Glutamatergic neuron (in vitro differentiated cells): ENCODE measurements around the gene GPR132. TPM values are rescaled to one million over a fixed set of nuclear protein-coding genes. Genes with fewer than 3 reads are reported as not detected.

Experiments
- DNase-seq: peaks from one replicate; pipeline ENCODE4 v3.0.0; 2022
- H3K27ac Mint-ChIP-seq: one replicate; pipeline ENCODE4 v1.8.0; 2020; ENCODE audit warnings: mild to moderate bottlenecking, mixed read lengths, inconsistent platforms; ENCODE audit not compliant: unreplicated experiment
- H3K27me3 Mint-ChIP-seq: one replicate; pipeline ENCODE4 v1.8.0; 2020; ENCODE audit warnings: mild to moderate bottlenecking, moderate library complexity, mixed read lengths, inconsistent platforms; ENCODE audit not compliant: unreplicated experiment
- H3K36me3 Mint-ChIP-seq: one replicate; pipeline ENCODE4 v1.8.0; 2020; ENCODE audit warnings: mild to moderate bottlenecking, mixed read lengths, inconsistent platforms; ENCODE audit not compliant: unreplicated experiment
- H3K4me1 Mint-ChIP-seq: one replicate; pipeline ENCODE4 v1.8.0; 2020; ENCODE audit warnings: mild to moderate bottlenecking, low read depth, mixed read lengths, inconsistent platforms; ENCODE audit not compliant: unreplicated experiment
- H3K4me3 Mint-ChIP-seq: one replicate; pipeline ENCODE4 v1.8.0; 2020; ENCODE audit warnings: mild to moderate bottlenecking, mixed read lengths, inconsistent platforms; ENCODE audit not compliant: unreplicated experiment
- H3K9me3 Mint-ChIP-seq: one replicate; pipeline ENCODE4 v1.8.0; 2020; ENCODE audit warnings: mild to moderate bottlenecking, moderate library complexity, mixed read lengths, inconsistent platforms; ENCODE audit not compliant: unreplicated experiment
- total RNA-seq: library from RNA; stranded (reverse); fragmentation: NEBNext Ultra II Directional; extraction: Animal tissue kit (Norgen Biotek cat#: 25700); gene quantifications from one replicate; pipeline ENCODE4 v1.2.1, GENCODE V29; 2021; ENCODE audit not compliant: unreplicated experiment
- TF ChIP-seq, protein P1 (sequence below): fragments of 200-600 bp; sonication (generic); IDR thresholded peaks from one replicate; pipeline ENCODE4 v1.5.0; 2021; ENCODE audit not compliant: partially characterized antibody, unreplicated experiment

Gene GPR132
- total RNA-seq, 1 donor from 2014 or later, result not detected

DNA sequence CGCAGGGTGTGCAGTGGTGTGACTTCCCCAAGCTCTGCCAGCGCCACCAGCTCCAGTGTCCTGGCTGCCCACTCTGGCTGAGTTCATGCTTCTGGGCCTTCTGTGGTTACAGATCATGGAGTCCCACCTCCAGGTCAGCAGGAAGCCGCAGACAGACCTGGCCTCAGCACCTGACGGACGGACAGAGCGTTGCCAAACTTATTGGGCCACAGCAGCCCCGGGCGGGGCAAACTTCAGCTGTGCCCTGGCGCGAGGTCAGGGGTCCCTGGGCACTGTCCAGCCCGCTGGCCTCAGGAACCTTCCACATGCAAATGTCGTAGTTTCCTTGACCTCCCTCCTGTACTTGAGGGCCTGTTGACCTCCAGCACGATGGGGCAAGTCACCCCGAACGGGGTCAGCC lies 11.2 kb downstream of the GPR132 start:
- TF ChIP-seq, protein P1, sequence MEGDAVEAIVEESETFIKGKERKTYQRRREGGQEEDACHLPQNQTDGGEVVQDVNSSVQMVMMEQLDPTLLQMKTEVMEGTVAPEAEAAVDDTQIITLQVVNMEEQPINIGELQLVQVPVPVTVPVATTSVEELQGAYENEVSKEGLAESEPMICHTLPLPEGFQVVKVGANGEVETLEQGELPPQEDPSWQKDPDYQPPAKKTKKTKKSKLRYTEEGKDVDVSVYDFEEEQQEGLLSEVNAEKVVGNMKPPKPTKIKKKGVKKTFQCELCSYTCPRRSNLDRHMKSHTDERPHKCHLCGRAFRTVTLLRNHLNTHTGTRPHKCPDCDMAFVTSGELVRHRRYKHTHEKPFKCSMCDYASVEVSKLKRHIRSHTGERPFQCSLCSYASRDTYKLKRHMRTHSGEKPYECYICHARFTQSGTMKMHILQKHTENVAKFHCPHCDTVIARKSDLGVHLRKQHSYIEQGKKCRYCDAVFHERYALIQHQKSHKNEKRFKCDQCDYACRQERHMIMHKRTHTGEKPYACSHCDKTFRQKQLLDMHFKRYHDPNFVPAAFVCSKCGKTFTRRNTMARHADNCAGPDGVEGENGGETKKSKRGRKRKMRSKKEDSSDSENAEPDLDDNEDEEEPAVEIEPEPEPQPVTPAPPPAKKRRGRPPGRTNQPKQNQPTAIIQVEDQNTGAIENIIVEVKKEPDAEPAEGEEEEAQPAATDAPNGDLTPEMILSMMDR, result no peak
- Mint-ChIP-seq H3K27ac (no peak overlapping the region), H3K4me1 (peaks cover 2% of the 10 kb centered on the region), H3K9me3 (peaks cover 8% of the 10 kb centered on the region), H3K27me3 (peaks cover 11% of the 10 kb centered on the region), H3K36me3 (no peaks in the 10 kb centered on the region), H3K4me3 (no peak overlapping the region)
- no peak for DNase-seq

- Mint-ChIP-seq H3K4me3 (no peak overlapping the region), H3K9me3 (peaks cover 8% of the 10 kb centered on the region), H3K27me3 (peaks cover 10% of the 10 kb centered on the region), H3K4me1 (peaks cover 2% of the 10 kb centered on the region), H3K36me3 (no peaks in the 10 kb centered on the region), H3K27ac (no peak overlapping the region)
- TF ChIP-seq, protein P1, result no peak
- no peak for DNase-seq
These were observed 11.8 kb downstream of the GPR132 start for GRCh38 chr14:105053421-105053820.

DNA sequence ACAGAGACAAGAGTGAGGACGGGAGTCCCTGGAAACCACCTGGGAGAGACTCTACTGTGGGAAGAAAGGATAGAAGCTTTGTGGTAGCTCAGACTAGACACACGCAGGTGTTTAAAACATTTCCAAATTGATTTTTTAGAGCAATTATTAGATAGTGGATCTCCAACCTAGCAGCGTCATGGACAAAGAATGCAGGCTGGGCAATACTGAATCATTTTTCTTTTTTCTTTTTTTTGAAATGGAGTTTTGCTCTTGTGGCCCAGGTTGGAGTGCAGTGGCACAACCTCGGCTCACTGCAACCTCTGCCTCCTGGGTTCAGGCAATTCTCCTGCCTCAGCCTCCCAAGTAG lies 13.1 kb downstream of the GPR132 start:
- peaks cover 7% of the 10 kb centered on the region for H3K27me3 Mint-ChIP-seq
- H3K4me1 Mint-ChIP-seq, result peaks cover 1% of the 10 kb centered on the region
- no peak overlapping the region for H3K4me3 Mint-ChIP-seq
- no peak for DNase-seq
- no peak overlapping the region for H3K27ac Mint-ChIP-seq
- TF ChIP-seq, protein P1, result no peak
- H3K36me3 Mint-ChIP-seq, result no peaks in the 10 kb centered on the region
- peaks cover 8% of the 10 kb centered on the region for H3K9me3 Mint-ChIP-seq

DNA sequence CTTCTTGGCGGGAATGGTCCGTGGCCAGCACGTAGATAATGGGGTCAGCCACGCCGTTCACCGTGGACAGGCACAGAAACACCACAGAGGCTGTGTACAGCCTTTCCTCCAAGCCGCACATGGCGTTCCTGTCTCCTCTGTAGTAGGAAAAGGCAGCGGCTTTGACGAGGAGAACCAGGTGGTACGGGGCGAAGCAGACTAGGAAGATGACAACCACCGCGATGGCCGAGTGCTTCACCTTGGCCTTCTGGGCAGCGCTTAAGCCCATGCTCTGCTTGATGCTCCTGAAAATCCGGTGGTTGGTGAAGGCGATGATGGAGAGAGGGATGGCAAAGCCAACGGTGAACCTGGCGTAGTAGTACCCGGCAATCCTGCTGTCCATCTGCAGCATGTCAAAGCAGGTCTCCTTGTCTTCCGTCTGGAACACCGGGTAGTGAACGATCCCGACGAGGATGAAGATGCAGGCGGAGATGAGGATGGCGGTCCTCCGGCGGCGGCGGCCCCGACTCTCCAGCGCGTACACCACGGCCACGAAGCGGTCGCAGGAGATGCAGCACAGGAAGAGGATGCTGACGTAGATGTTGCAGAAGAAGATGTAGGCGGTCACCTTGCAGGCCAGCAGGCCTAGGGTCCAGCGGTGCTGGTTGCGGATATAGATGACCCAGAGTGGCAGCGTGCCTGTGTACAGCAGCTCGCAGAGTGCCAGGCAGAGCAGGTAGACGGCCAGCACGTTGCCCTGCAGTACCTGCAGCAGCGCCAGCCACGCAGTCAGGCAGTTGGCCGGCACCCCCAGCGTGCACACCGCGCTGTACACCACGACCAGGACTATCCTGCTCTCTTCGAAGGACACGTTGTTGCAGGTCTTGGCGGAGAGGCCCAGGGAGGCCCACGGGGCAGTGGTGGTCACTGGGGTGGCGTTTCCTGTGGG lies 13.8 kb downstream of the GPR132 start:
- peaks cover 7% of the 10 kb centered on the region for H3K27me3 Mint-ChIP-seq
- H3K9me3 Mint-ChIP-seq, result peaks cover 8% of the 10 kb centered on the region
- H3K4me3 Mint-ChIP-seq, result no peak overlapping the region
- no peaks in the 10 kb centered on the region for H3K36me3 Mint-ChIP-seq
- H3K4me1 Mint-ChIP-seq, result no peaks in the 10 kb centered on the region
- DNase-seq, result no peak
- H3K27ac Mint-ChIP-seq, result no peak overlapping the region
- TF ChIP-seq, protein P1, result no peak

GRCh38 chr14:105050551-105050897 lies 14.7 kb downstream of the GPR132 start:
- DNase-seq, result no peak
- no peaks in the 10 kb centered on the region for H3K4me1 Mint-ChIP-seq
- TF ChIP-seq, protein P1, result no peak
- no peaks in the 10 kb centered on the region for H3K36me3 Mint-ChIP-seq
- H3K9me3 Mint-ChIP-seq, result peaks cover 8% of the 10 kb centered on the region
- H3K27ac Mint-ChIP-seq, result no peak overlapping the region
- H3K27me3 Mint-ChIP-seq, result peaks cover 7% of the 10 kb centered on the region
- H3K4me3 Mint-ChIP-seq, result no peak overlapping the region
